Subcutaneous adipose tissue (tissue), 4 donors: ENCODE measurements around the gene TPO. TPM values are rescaled to one million over a fixed set of nuclear protein-coding genes. Genes with fewer than 3 reads are reported as not detected.

Source experiments
- CTCF ChIP-seq: fragments of 450-650 bp; IDR thresholded peaks from one replicate; pipeline ENCODE4 v1.5.1; 2016; ENCODE audit warnings: low read depth, mild to moderate bottlenecking, control low read depth, antibody characterized with exemption, moderate library complexity
- total RNA-seq, 4 donors: library from RNA; depleted of rRNA; stranded (reverse); fragments of >200 nt; gene quantifications; one replicate each; pipeline ENCODE4 v1.1.0, GENCODE V29; 2016

Gene TPO
- total RNA-seq, 4 donors from 2014 or later: 5.9 to 22.2 (median 15.4) TPM

- no peak for TF ChIP-seq CTCF
These were observed 38.2 kb downstream of the TPO start for GRCh38 chr2:1451422-1451821.

- no peak for TF ChIP-seq CTCF
These were observed 40.3 kb downstream of the TPO start for GRCh38 chr2:1453561-1453960.

GRCh38 chr2:1454346-1454745 lies 41.1 kb downstream of the TPO start:
- no peak for TF ChIP-seq CTCF

GRCh38 chr2:1455466-1455865 lies 42.2 kb downstream of the TPO start:
- TF ChIP-seq CTCF: no peak

GRCh38 chr2:1458432-1458831 lies 45.2 kb downstream of the TPO start:
- no peak for TF ChIP-seq CTCF

- no peak for TF ChIP-seq CTCF
These were observed 46.5 kb downstream of the TPO start for GRCh38 chr2:1459727-1460126.

- TF ChIP-seq CTCF: no peak
These were observed 47.7 kb downstream of the TPO start for GRCh38 chr2:1460851-1461418.
